LNCaP clone FGC (cell line): Measurements from ENCODE around the gene GSTA1.
A peak's percentile ranks its signal among the peaks of the same experiment; 100 is the strongest.
"Not testable (repeated sequence)": the region's sequence is repeated elsewhere in the genome, so short reads cannot be mapped to it uniquely, and the experiment has no call there.

ENCODE experiments used
- DNase-seq: peaks from one replicate; pipeline ENCODE4 v3.0.0-alpha.2; 2011; ENCODE audit warnings: low read depth
- H3K4me3 ChIP-seq: 2 replicates; pipeline ENCODE4 v1.5.1; 2011; ENCODE audit warnings: mild to moderate bottlenecking, low read depth, low read length, control low read depth
- TF ChIP-seq, protein P1 (sequence below): IDR thresholded peaks from 2 replicates; pipeline ENCODE4 v1.5.1; 2012; ENCODE audit warnings: mild to moderate bottlenecking; ENCODE audit not compliant: control insufficient read depth, insufficient read depth; ENCODE audit errors: extremely low read depth

The GSTA1 gene

GRCh38 chr6:52803668-52804255 lies at the start of gene GSTA1:
TSS of gene GSTA1 (minus strand) at chr6:52803816. CDS start at chr6:52799267, 4,549 bp downstream.
- DNase-seq, H3K4me3 ChIP-seq: not testable (repeated sequence)

DNA sequence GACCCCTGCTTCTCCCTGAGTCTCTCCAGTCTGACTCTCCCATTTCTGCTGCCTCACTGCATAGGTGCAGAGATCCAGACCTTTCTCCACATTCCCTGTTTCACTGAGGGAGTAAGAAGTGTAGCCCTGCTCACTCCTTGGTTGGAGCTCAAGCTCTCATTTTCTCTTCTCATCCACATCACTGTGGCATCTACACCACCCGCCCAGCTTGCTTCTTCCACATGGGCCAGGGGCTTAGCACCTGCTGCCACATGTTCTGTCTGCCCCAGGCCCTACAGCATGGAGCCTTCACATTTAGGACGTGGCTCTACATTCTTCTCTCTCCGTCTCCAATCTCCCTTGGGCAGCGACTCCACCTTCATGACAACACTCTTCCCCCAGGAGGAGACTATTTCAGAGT lies 45.5 kb upstream of the GSTA1 start:
- no peak overlapping the region for H3K4me3 ChIP-seq
- no peak for DNase-seq
- TF ChIP-seq, protein P1, sequence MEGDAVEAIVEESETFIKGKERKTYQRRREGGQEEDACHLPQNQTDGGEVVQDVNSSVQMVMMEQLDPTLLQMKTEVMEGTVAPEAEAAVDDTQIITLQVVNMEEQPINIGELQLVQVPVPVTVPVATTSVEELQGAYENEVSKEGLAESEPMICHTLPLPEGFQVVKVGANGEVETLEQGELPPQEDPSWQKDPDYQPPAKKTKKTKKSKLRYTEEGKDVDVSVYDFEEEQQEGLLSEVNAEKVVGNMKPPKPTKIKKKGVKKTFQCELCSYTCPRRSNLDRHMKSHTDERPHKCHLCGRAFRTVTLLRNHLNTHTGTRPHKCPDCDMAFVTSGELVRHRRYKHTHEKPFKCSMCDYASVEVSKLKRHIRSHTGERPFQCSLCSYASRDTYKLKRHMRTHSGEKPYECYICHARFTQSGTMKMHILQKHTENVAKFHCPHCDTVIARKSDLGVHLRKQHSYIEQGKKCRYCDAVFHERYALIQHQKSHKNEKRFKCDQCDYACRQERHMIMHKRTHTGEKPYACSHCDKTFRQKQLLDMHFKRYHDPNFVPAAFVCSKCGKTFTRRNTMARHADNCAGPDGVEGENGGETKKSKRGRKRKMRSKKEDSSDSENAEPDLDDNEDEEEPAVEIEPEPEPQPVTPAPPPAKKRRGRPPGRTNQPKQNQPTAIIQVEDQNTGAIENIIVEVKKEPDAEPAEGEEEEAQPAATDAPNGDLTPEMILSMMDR = no peak

GRCh38 chr6:52846002-52846401 lies 42.4 kb upstream of the GSTA1 start:
- H3K4me3 ChIP-seq = no peak overlapping the region
- TF ChIP-seq, protein P1 = no peak
- no peak for DNase-seq

- H3K4me3 ChIP-seq = no peak overlapping the region
- TF ChIP-seq, protein P1 = no peak
- no peak for DNase-seq
Observed at GRCh38 chr6:52843605-52844004, 40.0 kb upstream of the GSTA1 start.

- no peak within 1 kb of the TSS for H3K4me3 ChIP-seq
- no peak for DNase-seq
- TF ChIP-seq, protein P1 = no peak
Observed at GRCh38 chr6:52840763-52841585, 37.4 kb upstream of the GSTA1 start, which contains the start of gene GSTA5. TSS of gene GSTA5 (minus strand) at chr6:52840813.

DNA sequence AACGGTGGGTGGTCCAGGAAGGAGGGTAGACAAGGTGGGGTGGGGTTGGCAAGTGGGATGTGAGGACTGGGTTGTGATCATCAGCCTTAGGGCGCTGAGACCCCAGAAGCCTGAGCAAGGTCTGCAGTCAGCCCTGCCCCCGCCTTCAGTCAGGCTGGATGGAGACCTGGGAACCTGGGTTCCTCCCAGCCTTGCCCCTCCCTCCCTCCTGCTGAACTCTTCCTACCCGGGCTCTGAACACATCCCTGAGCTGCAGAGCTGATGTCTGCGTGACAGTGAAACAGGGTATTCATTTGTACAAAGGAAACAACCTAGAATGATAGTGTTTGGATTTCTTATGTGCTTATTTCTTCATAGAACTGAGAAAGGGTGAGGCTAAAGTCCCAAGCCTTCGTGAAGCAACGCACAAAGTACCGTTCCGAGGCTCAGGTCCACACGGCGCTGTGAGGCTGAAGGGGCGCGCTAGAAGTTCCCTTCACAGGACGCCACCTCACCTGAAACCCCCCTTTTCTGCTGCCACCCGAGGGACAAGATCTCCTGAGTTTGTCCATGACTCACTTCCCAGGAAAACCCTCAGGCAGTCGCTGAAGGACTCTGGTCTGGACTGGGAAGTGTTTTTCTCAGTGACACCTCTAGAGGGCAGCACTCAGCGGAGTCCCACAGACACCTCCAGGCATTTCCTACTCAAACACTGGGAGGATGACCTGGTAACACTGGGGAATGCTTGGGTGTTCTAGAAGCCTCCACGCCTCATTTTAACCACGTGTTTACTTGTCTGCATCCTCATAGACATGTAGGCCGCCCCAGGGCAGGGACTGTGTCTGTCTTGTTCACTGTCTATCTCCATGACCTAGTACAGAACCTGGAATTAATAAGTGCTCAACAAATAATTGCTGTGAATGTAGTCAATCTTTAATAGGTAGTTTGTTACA lies 35.8 kb upstream of the GSTA1 start:
- no peak overlapping the region for H3K4me3 ChIP-seq
- DNase-seq = no peak
- TF ChIP-seq, protein P1 = peak; percentile 60

- no peak for DNase-seq
- TF ChIP-seq, protein P1 = no peak
- no peak overlapping the region for H3K4me3 ChIP-seq
Observed at GRCh38 chr6:52834481-52834880, 30.9 kb upstream of the GSTA1 start.

- not testable (repeated sequence) for H3K4me3 ChIP-seq, DNase-seq
Observed at GRCh38 chr6:52830869-52831268, 27.3 kb upstream of the GSTA1 start.
